Neural progenitor cell (in vitro differentiated cells): Measurements from ENCODE around the gene SDHA.

ENCODE experiments used
- CTCF ChIP-seq: fragments of 200-600 bp; sonication (generic); IDR thresholded peaks from 2 replicates; pipeline ENCODE4 v1.5.1; 2017; ENCODE audit warnings: antibody characterized with exemption, mild to moderate bottlenecking
- EZH2 ChIP-seq: fragments of 200-600 bp; sonication (generic); IDR thresholded peaks from 2 replicates; pipeline ENCODE4 v1.6.1; 2017; ENCODE audit warnings: antibody characterized with exemption, mild to moderate bottlenecking, moderate library complexity
- EZH2phosphoT487 ChIP-seq: fragments of 200-600 bp; sonication (generic); IDR thresholded peaks from 2 replicates; pipeline ENCODE4 v1.6.1; 2017; ENCODE audit warnings: antibody characterized with exemption

DNA sequence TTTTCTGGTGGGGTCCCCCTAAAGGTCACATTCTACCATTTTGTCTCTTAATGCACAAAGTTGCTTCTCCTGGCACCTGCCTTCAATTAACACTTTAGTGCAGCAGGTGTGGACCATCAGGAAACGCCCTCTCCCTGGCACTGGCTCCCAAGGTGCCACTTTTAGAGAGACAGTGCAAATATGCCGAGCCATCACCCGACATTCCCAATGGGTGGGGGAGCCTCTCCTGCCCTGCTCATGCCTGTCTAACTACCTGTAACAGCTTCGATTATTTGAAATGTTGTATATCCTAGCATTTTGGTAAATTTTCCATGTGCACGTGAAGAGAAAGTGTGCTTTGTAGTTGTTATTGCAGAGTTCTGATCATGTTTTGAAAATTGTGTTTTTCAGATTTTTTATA is 40.0 kb upstream of the SDHA start:
- TF ChIP-seq CTCF (no peak), EZH2phosphoT487 (no peak), EZH2 (no peak)
